SK-N-SH treated with all-trans-retinoic acid at 6 μM for 48 hours (cell line): ENCODE results near the gene GRM3.

Experiments used
- ATAC-seq: fragments of 200-7000 bp; cut with Tn5 transposase; 3 replicates; pipeline ENCODE4 v1.9.1; 2020; ENCODE audit warnings: mild to moderate bottlenecking, moderate library complexity
- ARNTL ChIP-seq: fragments of 450-650 bp; formaldehyde crosslinking; IDR thresholded peaks from 2 replicates; pipeline ENCODE4 v1.5.0; 2020; ENCODE audit warnings: low read depth, mild to moderate bottlenecking, moderate library complexity, borderline replicate concordance
- BACH2 ChIP-seq: fragments of 250-450 bp; sonication (Bioruptor Pico); IDR thresholded peaks from 2 replicates; pipeline ENCODE4 v1.9.0; 2021; ENCODE audit warnings: mild to moderate bottlenecking, borderline replicate concordance
- CREB5 ChIP-seq: fragments of 250-450 bp; sonication (Bioruptor Pico); IDR thresholded peaks from 2 replicates; pipeline ENCODE4 v1.5.1; 2020; ENCODE audit warnings: low read depth, mild to moderate bottlenecking, moderate library complexity
- CSDC2 ChIP-seq: fragments of 250-450 bp; sonication (Bioruptor Pico); IDR thresholded peaks from 2 replicates; pipeline ENCODE4 v1.5.0; 2020; ENCODE audit warnings: mild to moderate bottlenecking, moderate library complexity
- ESRRG ChIP-seq: fragments of 250-450 bp; sonication (Bioruptor Pico); IDR thresholded peaks from 2 replicates; pipeline ENCODE4 v1.6.1; 2021; ENCODE audit warnings: mild to moderate bottlenecking
- GLIS3 ChIP-seq: fragments of 250-450 bp; sonication (Bioruptor Pico); IDR thresholded peaks from 2 replicates; pipeline ENCODE4 v1.5.0; 2020; ENCODE audit warnings: mild to moderate bottlenecking, moderate library complexity
- ISL1 ChIP-seq: fragments of 250-450 bp; sonication (Bioruptor Pico); IDR thresholded peaks from 2 replicates; pipeline ENCODE4 v2.1.2; 2022; ENCODE audit warnings: mild to moderate bottlenecking, moderate library complexity
- OSR1 ChIP-seq: fragments of 250-450 bp; sonication (Bioruptor Pico); IDR thresholded peaks from 2 replicates; pipeline ENCODE4 v1.8.0; 2022; ENCODE audit warnings: moderate library complexity, mild to moderate bottlenecking, inconsistent platforms
- PATZ1 ChIP-seq: fragments of 250-450 bp; sonication (Bioruptor Pico); IDR thresholded peaks from 2 replicates; pipeline ENCODE4 v1.8.0; 2020; ENCODE audit warnings: mild to moderate bottlenecking, moderate library complexity, borderline replicate concordance
- PPARA ChIP-seq: fragments of 250-450 bp; sonication (Bioruptor Pico); IDR thresholded peaks from 2 replicates; pipeline ENCODE4 v1.5.0; 2020; ENCODE audit warnings: mild to moderate bottlenecking, borderline replicate concordance
- RARB ChIP-seq: fragments of 250-450 bp; sonication (Bioruptor Pico); IDR thresholded peaks from 2 replicates; pipeline ENCODE4 v1.8.0; 2021; ENCODE audit warnings: mild to moderate bottlenecking, moderate library complexity
- TCF4 ChIP-seq: fragments of 250-450 bp; sonication (Bioruptor Pico); IDR thresholded peaks from 2 replicates; pipeline ENCODE4 v1.8.0; 2021; ENCODE audit warnings: mild to moderate bottlenecking, moderate library complexity, borderline replicate concordance
- TOX ChIP-seq: fragments of 250-450 bp; sonication (Bioruptor Pico); IDR thresholded peaks from 2 replicates; pipeline ENCODE4 v1.8.0; 2021; ENCODE audit warnings: mild to moderate bottlenecking, moderate library complexity, borderline replicate concordance
- ZFP30 ChIP-seq: fragments of 450-650 bp; formaldehyde crosslinking; IDR thresholded peaks from 2 replicates; pipeline ENCODE4 v1.5.0; 2022; ENCODE audit warnings: mild to moderate bottlenecking, moderate library complexity
- ZNF565 ChIP-seq: fragments of 450-650 bp; formaldehyde crosslinking; conservative IDR thresholded peaks from 2 replicates; pipeline ENCODE4 v1.5.0; 2020; ENCODE audit warnings: low read depth, mild to moderate bottlenecking, moderate library complexity
- ZNF70 ChIP-seq: fragments of 450-650 bp; formaldehyde crosslinking; IDR thresholded peaks from 2 replicates; pipeline ENCODE4 v1.5.0; 2020; ENCODE audit warnings: mild to moderate bottlenecking, moderate library complexity
- ZNF8 ChIP-seq: fragments of 450-650 bp; formaldehyde crosslinking; IDR thresholded peaks from 2 replicates; pipeline ENCODE4 v1.5.0; 2020; ENCODE audit warnings: mild to moderate bottlenecking, moderate library complexity
- TF ChIP-seq, protein P1 (sequence below): fragments of 250-450 bp; sonication (Bioruptor Pico); IDR thresholded peaks from 2 replicates; pipeline ENCODE4 v1.8.0; 2021; ENCODE audit warnings: low read depth, mild to moderate bottlenecking, moderate library complexity, borderline replicate concordance
- TF ChIP-seq, protein P2 (sequence below): fragments of 250-450 bp; sonication (Bioruptor Pico); IDR thresholded peaks from 2 replicates; pipeline ENCODE4 v1.5.0; 2020; ENCODE audit warnings: mild to moderate bottlenecking, moderate library complexity
- TF ChIP-seq, protein P3 (sequence below): fragments of 250-450 bp; sonication (Bioruptor Pico); IDR thresholded peaks from 2 replicates; pipeline ENCODE4 v1.5.1; 2021; ENCODE audit warnings: mild to moderate bottlenecking, moderate library complexity

The GRM3 gene

GRCh38 chr7:86776136-86776535 lies 132.4 kb downstream of the GRM3 start (continued):
- TF ChIP-seq, protein P1, sequence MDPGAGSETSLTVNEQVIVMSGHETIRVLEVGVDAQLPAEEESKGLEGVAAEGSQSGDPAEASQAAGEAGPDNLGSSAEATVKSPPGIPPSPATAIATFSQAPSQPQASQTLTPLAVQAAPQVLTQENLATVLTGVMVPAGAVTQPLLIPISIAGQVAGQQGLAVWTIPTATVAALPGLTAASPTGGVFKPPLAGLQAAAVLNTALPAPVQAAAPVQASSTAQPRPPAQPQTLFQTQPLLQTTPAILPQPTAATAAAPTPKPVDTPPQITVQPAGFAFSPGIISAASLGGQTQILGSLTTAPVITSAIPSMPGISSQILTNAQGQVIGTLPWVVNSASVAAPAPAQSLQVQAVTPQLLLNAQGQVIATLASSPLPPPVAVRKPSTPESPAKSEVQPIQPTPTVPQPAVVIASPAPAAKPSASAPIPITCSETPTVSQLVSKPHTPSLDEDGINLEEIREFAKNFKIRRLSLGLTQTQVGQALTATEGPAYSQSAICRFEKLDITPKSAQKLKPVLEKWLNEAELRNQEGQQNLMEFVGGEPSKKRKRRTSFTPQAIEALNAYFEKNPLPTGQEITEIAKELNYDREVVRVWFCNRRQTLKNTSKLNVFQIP (CRISPR knock-in tag) = no peak
- TF ChIP-seq ARNTL (no peak), BACH2 (CRISPR knock-in tag) (no peak), TCF4 (CRISPR knock-in tag) (no peak), TOX (CRISPR knock-in tag) (no peak), RARB (no peak), CSDC2 (CRISPR knock-in tag) (no peak)
- TF ChIP-seq, protein P2, sequence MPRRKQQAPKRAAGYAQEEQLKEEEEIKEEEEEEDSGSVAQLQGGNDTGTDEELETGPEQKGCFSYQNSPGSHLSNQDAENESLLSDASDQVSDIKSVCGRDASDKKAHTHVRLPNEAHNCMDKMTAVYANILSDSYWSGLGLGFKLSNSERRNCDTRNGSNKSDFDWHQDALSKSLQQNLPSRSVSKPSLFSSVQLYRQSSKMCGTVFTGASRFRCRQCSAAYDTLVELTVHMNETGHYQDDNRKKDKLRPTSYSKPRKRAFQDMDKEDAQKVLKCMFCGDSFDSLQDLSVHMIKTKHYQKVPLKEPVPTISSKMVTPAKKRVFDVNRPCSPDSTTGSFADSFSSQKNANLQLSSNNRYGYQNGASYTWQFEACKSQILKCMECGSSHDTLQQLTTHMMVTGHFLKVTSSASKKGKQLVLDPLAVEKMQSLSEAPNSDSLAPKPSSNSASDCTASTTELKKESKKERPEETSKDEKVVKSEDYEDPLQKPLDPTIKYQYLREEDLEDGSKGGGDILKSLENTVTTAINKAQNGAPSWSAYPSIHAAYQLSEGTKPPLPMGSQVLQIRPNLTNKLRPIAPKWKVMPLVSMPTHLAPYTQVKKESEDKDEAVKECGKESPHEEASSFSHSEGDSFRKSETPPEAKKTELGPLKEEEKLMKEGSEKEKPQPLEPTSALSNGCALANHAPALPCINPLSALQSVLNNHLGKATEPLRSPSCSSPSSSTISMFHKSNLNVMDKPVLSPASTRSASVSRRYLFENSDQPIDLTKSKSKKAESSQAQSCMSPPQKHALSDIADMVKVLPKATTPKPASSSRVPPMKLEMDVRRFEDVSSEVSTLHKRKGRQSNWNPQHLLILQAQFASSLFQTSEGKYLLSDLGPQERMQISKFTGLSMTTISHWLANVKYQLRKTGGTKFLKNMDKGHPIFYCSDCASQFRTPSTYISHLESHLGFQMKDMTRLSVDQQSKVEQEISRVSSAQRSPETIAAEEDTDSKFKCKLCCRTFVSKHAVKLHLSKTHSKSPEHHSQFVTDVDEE (CRISPR knock-in tag) = no peak

DNA sequence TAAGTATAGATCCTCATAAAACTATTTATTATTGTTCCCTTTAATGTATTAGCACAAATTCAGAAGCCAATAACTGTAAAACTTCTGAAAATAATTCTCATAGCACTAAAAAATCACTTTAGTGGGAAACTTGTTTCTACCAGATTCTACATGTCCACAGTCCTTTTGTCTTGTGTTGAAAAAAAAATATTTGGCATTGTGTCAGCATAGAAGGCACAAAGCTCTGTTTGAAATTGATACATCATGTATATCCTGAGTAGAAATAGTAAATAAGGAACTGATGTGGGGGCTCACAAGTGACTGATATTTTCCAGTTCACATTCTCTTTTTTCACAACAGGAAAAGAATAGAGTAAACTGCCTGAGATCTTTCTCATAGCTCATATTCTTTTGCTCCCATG lies 134.6 kb downstream of the GRM3 start:
- no peak for ATAC-seq
- no peak for TF ChIP-seq ISL1
- no peak for TF ChIP-seq ARNTL
- TF ChIP-seq ZFP30 (CRISPR knock-in tag) = no peak
- TF ChIP-seq, protein P3, sequence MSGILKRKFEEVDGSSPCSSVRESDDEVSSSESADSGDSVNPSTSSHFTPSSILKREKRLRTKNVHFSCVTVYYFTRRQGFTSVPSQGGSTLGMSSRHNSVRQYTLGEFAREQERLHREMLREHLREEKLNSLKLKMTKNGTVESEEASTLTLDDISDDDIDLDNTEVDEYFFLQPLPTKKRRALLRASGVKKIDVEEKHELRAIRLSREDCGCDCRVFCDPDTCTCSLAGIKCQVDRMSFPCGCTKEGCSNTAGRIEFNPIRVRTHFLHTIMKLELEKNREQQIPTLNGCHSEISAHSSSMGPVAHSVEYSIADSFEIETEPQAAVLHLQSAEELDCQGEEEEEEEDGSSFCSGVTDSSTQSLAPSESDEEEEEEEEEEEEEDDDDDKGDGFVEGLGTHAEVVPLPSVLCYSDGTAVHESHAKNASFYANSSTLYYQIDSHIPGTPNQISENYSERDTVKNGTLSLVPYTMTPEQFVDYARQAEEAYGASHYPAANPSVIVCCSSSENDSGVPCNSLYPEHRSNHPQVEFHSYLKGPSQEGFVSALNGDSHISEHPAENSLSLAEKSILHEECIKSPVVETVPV = no peak
- no peak for TF ChIP-seq OSR1 (CRISPR knock-in tag)
- TF ChIP-seq TCF4 (CRISPR knock-in tag) = no peak
- no peak for TF ChIP-seq ZNF565 (CRISPR knock-in tag)
- TF ChIP-seq PPARA (CRISPR knock-in tag) = no peak
- TF ChIP-seq ESRRG (CRISPR knock-in tag) = no peak

GRCh38 chr7:86784765-86785164 lies 141.1 kb downstream of the GRM3 start:
- no peak for ATAC-seq
- TF ChIP-seq PPARA (CRISPR knock-in tag) (no peak), CSDC2 (CRISPR knock-in tag) (no peak), BACH2 (CRISPR knock-in tag) (no peak), GLIS3 (no peak), ZNF70 (CRISPR knock-in tag) (no peak), OSR1 (CRISPR knock-in tag) (no peak), ZNF8 (no peak), ISL1 (no peak), PATZ1 (CRISPR knock-in tag) (no peak), ZNF565 (CRISPR knock-in tag) (no peak), CREB5 (CRISPR knock-in tag) (no peak), ZFP30 (CRISPR knock-in tag) (no peak), RARB (no peak)
- TF ChIP-seq, protein P3 = no peak
- TF ChIP-seq, all 23 proteins: peak for 0
